Anterior cingulate cortex (tissue), 58 donors: ENCODE results near the gene IL17RD.
A peak's percentile ranks its signal among the peaks of the same experiment; 100 is the strongest.

Source experiments
- DNase-seq, 58 donors: peaks; one replicate each; lab custom pipeline; 2025; lab: John Stamatoyannopoulos, UW

IL17RD gene

DNA sequence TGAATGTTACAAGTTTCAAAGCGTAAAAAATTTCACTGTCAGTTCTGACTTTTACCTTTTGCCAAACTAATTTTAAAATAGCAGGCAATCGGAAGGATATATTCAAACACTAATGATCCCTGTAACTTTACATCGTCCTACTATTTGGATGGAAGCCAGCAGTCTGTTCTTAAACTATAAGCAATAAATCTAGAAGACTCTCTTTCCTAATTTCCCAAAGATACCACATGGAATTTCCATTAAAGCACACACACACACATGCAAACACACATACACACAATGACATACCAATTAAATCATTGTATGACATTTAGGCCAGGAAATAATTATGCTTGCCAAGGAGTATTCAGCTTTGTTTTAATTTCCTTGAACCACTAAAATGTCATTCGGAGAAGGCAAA lies 32.0 kb downstream of the IL17RD start:
- DNase-seq = no peak

GRCh38 chr3:57132674-57133073 lies 32.5 kb downstream of the IL17RD start:
- DNase-seq = no peak

DNA sequence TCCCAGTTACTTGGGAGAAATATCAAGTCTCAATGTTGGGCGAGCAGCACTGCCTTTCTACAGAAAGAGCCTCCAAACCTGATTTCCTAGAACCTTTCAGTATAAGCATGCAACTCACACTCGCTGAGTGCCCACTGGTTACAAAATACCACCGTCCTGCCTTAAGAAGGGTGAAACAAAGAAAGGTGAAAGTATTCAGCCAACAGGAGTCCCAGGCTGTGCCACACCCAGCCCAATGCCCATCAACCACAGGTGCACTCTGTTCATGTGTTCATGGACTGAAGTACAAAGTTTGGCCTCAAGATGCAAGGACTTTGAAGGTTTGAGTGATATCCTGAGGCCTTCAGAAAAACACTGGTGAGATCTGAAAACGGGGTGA lies 34.0 kb downstream of the IL17RD start:
- no peak for DNase-seq

GRCh38 chr3:57130571-57131209 lies 34.5 kb downstream of the IL17RD start:
- no peak for DNase-seq

GRCh38 chr3:57128826-57129667 lies 36.1 kb downstream of the IL17RD start:
- no peak for DNase-seq

DNA sequence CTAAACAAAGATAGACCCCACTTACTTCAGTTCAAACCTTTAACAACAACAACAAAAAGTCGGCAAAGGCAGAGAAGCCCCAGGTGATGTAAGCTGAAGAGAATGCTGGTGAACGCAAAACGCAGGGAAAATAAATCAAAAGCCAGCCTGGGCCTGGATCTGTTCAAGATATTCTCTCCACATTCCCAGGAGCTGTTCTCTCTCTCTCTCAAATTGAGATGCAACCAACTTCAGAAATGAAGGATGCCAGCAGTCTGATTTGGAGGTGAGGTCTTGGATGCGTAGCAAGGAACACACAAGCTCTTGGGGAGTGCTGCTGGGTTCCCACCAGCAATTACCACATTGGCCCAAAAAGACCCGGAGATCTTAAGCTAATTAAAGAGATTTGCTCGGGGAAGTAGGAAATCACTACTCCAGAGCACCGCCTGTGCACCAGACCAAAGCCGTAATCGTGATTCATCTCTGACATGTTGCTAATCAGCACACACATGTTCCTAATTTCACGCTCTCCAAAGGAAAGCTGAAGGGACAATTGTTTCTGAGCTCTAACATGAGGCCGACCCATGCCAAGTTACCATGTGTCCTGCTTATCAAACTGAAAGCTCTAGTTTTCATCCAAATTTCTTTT lies 37.1 kb downstream of the IL17RD start:
- DNase-seq = no peak

DNA sequence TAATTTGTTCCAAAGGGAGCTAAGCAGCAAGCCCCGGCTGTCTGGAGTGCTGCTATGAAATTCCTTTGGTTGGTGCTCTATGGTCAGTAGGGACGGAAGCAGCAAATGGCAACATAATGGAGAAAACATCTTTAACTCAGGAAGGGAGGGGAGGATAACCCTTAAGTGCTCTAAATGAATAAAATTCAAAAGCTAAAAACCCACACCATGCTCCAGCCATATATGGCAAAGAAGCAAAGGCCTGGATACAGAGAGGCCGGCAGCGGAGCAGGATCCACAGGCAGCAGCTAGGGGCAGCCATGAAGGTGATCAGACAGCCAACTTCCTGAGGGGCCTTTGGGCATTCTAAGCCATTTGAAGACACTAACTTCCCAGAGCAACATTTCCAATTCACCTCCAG lies 38.9 kb downstream of the IL17RD start:
- no peak for DNase-seq

- no peak for DNase-seq
Measured at GRCh38 chr3:57120451-57121174, 44.5 kb downstream of the IL17RD start.

- DNase-seq = no peak
Measured at GRCh38 chr3:57120040-57120439, 45.1 kb downstream of the IL17RD start.

GRCh38 chr3:57118254-57118653 lies 46.9 kb downstream of the IL17RD start:
- no peak for DNase-seq

- no peak for DNase-seq
Measured at GRCh38 chr3:57116501-57116900, 48.7 kb downstream of the IL17RD start.

DNA sequence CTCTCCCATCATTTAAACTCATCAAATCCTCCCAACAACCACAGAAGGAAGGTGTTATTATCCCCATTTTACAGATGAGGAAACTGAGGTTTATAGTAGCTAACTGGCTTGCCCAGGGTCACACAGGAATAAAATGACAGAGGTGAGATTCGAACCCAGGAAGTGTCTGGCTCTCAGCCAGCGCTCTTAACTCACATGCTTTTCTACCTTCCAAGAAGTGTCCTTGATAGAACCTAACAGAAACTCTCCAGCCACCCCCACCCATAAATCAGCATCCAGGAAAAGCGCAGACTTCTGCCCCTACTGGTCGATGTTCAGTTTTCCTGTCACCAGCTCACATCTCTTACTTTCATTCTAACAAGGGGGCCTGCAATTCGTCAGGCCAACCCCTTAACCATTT lies 52.9 kb downstream of the IL17RD start:
- no peak for DNase-seq

DNA sequence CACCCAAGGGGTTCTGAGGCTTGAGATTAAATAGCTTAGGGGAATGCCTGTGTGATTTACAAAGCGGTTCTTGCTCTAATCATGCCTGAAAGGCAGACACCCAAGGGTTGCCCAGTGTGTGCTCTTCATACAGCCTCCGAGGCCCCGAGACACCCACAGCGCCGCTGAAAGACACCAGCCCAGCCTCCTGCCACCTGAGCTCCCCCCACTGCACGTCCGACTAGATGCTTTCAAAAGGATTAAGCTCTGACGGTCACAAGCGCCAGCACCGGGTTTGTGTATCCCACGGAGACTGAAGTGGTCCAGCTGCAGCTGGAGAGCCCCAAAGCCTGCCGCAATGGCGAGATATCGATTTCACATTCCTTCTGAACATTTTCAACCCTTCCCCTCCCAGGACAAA lies 54.4 kb downstream of the IL17RD start:
- no peak for DNase-seq

DNA sequence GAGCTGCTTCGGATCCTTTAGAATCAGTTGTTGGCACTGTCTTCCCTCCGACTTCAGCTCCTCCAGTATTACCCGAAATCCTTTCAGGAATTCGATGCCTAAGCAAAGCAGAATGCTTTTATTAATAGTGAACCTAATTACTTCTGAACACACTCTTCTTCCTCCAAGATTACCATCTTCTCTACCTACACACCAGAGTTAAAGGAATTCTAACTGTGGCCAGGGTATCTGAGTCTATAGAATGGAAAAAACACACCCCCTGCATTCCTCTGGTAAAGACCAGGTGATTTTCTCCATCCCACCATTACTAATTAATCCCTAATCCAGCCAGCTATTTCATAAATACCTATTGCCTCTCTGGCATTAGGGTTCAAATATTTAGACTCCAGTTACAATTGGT lies 54.9 kb downstream of the IL17RD start:
- no peak for DNase-seq

DNA sequence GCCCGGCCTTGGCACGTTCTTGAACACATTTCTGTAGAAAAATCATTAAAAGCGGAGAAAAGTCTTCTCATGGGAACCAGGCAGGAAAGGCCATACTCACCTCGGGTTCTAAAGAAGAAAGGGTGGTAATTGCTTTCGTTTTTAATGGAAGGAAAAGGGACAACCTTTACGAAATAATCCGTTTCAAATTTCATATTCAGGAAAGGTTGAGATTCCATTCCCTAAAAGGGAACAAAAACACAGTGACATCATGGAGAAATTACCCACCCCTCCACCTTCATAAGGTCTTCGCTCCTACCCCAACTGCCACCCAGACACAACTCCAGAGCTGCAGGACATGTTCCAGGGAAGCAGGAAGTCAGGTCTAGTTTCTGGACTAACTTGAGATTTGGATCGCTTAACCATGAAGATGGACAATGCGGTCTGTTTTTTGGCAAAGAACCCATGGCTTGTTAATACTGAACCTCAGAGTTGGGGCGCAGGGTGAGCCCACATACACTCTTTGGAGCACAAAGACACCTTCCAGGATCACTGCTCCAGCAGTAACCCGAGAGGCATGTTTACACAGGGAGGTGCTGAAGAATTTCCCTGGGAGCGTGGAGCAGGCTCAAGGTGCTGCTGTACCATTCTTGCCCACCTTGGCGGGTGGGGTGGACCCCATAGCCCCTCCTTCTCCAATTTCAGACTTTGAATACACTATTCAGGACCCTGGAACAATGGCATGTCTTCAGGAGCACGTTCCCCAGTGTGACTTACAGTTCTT lies 55.5 kb downstream of the IL17RD start:
- DNase-seq = no peak

- DNase-seq = no peak
Measured at GRCh38 chr3:57108684-57109083, 56.5 kb downstream of the IL17RD start.

GRCh38 chr3:57105585-57105984 lies 59.6 kb downstream of the IL17RD start:
- no peak for DNase-seq

- DNase-seq = peak in 51 of 58 donors; percentile 10 to 78 (median 49)
Measured at GRCh38 chr3:57100046-57100695, 65.0 kb downstream of the IL17RD start.

DNA sequence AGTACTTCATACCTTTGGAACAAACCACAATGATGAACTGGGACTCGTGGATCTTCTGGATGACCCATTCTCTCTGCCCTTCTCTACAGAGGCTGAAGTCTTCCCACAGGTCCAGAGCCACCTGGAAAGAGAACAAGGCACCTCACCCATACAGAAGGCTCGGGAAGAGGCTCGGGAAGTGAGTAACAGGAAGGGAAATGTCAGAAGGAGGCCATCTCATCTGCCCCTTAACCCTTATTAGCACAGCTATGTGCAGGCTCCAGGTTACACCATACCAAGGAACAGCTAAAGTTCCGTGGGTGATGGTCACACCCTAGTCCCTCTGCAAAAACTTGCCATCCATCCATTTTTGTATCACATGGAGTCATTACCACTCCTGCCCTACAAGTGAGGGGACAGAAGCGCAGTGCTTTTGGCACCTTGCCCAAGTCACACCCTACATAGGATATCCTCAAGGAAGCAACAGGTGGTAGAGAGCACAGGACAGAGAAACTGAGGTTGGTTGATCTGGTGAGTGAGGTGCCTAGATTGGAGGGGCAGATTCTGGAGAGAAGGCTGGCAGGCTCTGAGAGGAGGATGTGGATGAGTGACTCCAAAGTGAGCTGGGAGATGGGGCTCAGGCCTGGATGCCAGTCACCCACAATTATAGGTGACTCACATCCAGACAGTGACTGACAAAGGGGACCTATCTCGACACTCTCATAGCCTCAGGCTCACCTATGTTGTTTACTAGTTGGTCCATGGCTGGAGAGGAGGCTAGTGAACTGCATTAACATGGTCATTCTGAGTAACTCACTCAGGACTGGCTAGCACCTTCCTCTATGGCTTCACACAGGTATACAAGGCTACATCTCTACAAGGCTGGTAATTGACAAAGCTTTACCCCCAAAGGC lies 66.5 kb downstream of the IL17RD start:
- DNase-seq = no peak
